Neuron (in vitro differentiated cells): ENCODE results near the gene MAPK8IP1.
A peak's percentile ranks its signal among the peaks of the same experiment; 100 is the strongest.

Source experiments
- H2AFZ ChIP-seq: one replicate; pipeline ENCODE4 v1.6.1; 2013; ENCODE audit warnings: low read depth, mild to moderate bottlenecking, inconsistent platforms, low read length, moderate library complexity
- H3K27me3 ChIP-seq: one replicate; pipeline ENCODE4 v1.6.1; 2013; ENCODE audit warnings: low read length; ENCODE audit not compliant: insufficient read depth
- H3K36me3 ChIP-seq: one replicate; pipeline ENCODE4 v1.6.1; 2013; ENCODE audit warnings: low read length; ENCODE audit not compliant: insufficient read depth
- H3K4me1 ChIP-seq: one replicate; pipeline ENCODE4 v1.6.1; 2013; ENCODE audit warnings: low read length; ENCODE audit not compliant: insufficient read depth
- H3K4me3 ChIP-seq: 2 replicates; pipeline ENCODE4 v1.5.1; 2013; ENCODE audit warnings: mild to moderate bottlenecking, low read length, moderate library complexity
- H3K9me3 ChIP-seq: one replicate; pipeline ENCODE4 v1.6.1; 2013; ENCODE audit warnings: low read length

The MAPK8IP1 gene

DNA sequence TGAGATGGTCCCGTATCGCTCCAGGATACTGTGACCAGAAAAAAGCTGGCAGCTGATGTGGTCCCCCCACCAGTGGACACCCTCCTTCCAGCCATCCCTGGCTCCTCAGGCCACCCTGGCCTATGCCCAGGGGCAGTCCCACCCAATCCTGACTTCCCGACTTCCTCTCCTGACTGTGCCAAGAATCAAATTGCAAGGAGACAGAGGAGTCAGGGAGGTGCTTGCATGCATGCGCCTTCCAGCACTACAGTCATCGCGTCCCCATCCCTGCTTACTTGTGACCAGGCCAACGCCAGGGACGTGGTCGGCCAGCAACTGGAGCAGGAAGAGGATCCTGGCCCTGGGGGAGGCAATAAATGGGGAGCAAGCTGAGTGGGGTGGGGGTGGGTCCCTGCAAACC lies 25.2 kb downstream of the MAPK8IP1 start:
- no peaks in the 10 kb centered on the region for H3K4me1 ChIP-seq
- no peak overlapping the region for H2AFZ ChIP-seq
- no peaks in the 10 kb centered on the region for H3K27me3 ChIP-seq
- no peaks in the 10 kb centered on the region for H3K9me3 ChIP-seq
- H3K36me3 ChIP-seq = peaks cover 35% of the 10 kb centered on the region
- H3K4me3 ChIP-seq = no peak overlapping the region

DNA sequence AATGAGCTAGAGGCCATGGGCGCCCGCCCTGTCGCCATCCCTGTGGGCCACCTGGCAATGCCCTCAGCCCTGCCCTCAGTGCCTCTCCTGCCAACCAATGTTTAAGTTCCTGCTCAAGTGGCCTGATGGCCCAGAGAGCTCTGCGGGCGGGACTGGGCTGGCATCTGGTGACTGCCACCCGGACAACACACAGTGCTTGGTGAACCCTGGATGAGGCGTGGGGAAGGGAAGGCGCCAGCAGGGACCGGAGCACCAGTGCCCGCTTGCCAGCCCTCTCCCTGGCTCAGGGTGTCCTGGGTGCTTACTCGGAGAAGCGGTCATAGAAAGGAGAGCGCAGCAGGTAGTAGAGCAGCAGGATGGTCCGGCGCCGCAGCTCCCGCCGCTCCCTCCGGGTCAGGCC lies 28.1 kb downstream of the MAPK8IP1 start:
- Histone ChIP-seq H3K4me1 (peaks cover 6% of the 10 kb centered on the region), H3K27me3 (no peaks in the 10 kb centered on the region), H3K4me3 (no peak overlapping the region), H2AFZ (no peak overlapping the region), H3K36me3 (peaks cover 38% of the 10 kb centered on the region), H3K9me3 (no peaks in the 10 kb centered on the region)

DNA sequence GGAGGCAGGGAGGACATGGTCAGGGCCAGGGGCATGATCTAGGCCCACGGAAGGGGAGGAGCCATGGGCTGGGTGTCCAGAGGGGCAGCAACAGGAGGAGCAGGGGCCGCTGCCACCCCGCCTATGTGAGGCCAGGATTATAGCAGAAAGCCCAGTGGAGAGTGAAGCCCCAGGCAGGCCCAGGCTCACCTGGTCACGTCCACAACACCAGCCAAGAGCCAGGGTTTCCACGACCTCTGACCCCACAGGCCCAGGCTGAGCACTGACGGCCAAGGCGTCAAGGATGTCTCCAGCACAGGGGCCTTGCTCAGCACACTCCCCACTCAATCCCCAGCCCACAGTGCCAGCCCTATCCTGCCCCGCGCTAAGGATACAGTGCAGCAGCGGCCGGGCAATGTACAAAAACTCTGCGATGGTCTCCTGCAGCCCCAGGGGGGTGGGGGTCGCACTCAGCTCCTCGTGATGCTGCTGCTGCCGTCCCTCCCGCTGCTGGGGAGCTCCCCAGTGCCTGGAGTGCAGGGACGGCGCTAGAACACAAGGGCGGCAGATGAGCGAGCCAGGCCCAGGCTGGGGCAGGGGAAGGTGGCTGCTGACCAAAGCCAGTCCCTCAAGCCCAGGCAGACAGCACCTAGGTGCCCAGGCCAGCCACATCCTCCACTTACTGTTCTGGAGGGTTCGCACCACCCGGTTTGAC lies 28.6 kb downstream of the MAPK8IP1 start:
- Histone ChIP-seq H3K9me3 (no peaks in the 10 kb centered on the region), H3K27me3 (no peaks in the 10 kb centered on the region), H3K4me3 (no peak overlapping the region), H3K4me1 (peaks cover 10% of the 10 kb centered on the region), H2AFZ (no peak overlapping the region), H3K36me3 (peaks cover 38% of the 10 kb centered on the region)

DNA sequence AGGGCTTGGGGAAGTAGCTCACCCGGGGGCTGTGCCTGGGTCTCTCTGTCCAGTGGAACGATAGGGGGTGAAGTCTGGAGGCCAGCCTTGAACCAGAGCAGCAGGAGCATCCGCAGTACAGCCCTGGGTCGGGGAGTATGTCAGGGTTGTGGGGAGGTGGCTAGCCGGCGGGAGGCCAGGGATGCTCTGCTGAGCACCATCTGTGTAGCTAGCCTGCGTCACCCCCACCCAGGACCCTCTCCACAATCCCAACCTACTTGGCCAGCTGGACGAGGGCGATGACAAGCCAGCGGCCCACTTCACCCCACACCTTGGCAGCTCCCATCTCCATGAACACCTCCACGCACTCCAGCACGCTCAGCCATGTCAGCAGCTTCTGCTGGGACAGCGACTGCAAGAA lies 30.0 kb downstream of the MAPK8IP1 start:
- H3K4me1 ChIP-seq = peaks cover 10% of the 10 kb centered on the region

DNA sequence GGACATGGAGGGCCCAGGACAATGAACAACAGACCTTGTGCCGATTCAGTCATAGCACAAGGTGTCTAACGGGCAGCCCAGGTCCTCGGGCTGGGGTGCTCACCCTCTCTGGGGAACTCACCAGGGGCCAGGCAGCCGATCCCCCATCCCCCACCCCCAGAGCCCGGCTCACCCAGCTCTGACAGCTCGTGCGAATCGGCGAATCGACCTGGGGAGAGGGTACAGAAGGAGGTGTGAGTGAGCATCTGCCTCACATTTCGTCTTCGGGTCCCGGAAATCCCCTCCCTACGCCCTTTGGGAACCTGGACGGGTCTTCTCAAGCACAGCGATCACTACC lies 31.8 kb downstream of the MAPK8IP1 start:
- Histone ChIP-seq H3K4me1 (peaks cover 18% of the 10 kb centered on the region), H3K9me3 (no peaks in the 10 kb centered on the region)

More for the DNA sequence above, 30.0 kb downstream of the MAPK8IP1 start:
- Histone ChIP-seq H3K4me3 (no peak overlapping the region), H2AFZ (no peak overlapping the region), H3K27me3 (peaks cover 4% of the 10 kb centered on the region), H3K9me3 (no peaks in the 10 kb centered on the region), H3K36me3 (peaks cover 29% of the 10 kb centered on the region)

DNA sequence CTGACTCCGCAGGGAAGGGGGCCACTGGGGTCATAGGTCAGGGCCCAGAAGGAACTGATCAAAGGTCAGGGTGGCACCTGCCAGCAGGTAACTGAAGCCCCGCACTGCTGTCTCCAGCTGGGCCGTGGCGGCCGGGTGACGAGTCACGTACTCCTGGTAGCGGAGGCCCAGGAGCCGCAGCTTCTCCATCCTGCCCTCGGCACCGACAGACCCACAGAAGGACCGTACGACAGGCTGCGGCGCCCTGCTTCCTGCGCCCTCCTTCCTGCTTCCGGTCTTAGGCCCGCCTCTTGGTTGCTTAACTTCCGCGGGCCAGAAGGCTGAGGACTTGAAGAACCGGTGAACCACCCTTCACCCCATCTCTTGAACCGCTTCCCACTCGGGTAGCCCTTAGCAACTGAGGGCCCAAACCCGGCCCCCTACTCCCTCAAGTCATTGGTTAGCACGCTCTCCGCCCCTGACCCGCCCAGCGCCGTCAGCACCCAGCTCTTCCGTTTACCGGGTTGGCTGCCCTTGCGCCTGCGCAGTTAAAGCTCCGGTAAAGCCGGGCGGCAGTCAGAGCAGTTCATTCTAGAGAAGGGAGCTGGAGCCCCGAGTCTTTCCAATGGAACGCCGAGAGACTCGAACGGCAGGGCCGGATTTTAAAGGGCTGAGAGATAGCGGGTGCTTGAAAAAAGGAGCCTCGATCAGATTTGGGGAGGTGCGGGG lies 32.3 kb downstream of the MAPK8IP1 start, which contains the start of gene PEX16:
Gene PEX16, minus strand, starts transcription at position 255 of the 708 bp plus-strand sequence. Its CDS starts 66 bp downstream, at position 189.
- Histone ChIP-seq H3K27me3 (peaks cover 27% of the 10 kb centered on the region), H3K36me3 (peaks cover 22% of the 10 kb centered on the region), H3K4me3 (peak within 1 kb of the TSS; percentile 99), H2AFZ (peak within 1 kb of the TSS; percentile 80), H3K9me3 (no peaks in the 10 kb centered on the region), H3K4me1 (peaks cover 19% of the 10 kb centered on the region)

More for the DNA sequence above, 31.8 kb downstream of the MAPK8IP1 start:
- Histone ChIP-seq H3K27me3 (peaks cover 22% of the 10 kb centered on the region), H2AFZ (peak overlapping the region; percentile 80), H3K4me3 (peak overlapping the region; percentile 99), H3K36me3 (peaks cover 22% of the 10 kb centered on the region)

DNA sequence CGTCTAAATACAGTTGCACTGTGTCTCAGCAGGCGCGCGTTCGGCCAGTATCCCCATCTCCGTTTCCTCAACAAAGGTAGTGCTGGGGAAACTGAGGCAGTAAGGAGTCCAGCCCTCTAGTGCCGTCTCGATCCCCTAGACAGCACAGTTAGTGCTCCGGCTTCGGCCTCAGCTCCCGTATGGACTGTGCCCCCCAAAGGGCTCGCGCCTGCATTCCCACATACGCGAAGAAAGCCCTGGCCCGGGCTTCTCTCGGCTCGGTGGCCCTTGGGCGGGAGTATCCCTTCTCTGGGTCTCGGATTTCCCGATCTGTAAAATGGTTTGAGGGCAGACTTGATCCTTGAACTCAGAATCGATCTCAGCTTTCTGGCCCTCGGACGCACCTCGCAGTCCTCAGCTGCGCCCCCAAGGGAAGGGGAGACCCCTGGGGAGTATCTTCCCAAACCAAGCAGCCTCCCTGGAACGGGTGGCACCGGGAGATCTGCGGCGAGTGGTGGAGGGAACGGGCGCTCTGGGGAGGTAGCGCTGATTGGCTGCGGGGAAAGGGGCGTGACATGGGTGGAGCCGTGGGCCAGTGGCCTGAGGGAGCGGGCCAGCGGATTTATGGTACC lies 33.0 kb downstream of the MAPK8IP1 start:
- peaks cover 32% of the 10 kb centered on the region for H3K27me3 ChIP-seq
- H3K9me3 ChIP-seq = no peaks in the 10 kb centered on the region
- H3K4me1 ChIP-seq = peaks cover 19% of the 10 kb centered on the region
- H2AFZ ChIP-seq = peak overlapping the region; percentile 80
- H3K36me3 ChIP-seq = peaks cover 21% of the 10 kb centered on the region
- H3K4me3 ChIP-seq = peak overlapping the region; percentile 99

DNA sequence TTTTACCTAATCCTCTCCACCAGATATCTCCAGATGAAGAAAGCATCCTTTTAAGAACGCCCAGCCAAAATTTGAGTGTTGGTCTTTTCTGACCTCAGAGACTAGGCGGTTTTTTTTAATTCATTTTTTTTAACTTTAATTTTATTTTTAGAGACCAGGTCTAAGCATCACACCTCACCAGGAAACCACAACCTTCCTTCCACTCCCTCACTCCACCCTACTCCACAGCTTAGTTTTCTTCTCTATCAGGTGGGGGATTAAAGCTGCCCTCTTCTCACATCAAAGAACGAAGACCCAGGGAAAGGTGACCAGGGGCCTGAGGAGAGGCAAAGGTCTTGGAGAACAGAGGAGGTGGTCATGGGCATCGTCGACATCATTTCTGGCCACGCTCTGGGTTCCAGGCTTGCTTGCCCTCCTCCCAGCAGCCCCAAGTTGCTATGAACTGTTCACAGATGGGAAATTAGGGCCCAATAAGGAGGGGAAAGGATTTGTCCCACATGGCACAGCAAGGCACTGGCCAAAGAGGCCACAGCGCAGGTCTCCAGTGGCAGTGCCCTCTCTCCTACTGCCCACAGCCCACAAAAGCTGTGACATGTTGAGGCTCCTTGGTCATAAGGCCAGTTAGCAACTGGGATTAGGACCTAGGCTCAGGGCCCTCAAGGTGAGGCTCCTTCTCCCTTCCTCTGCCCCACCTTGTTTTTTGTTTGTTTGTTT lies 33.7 kb downstream of the MAPK8IP1 start:
- H2AFZ ChIP-seq = no peak overlapping the region
- H3K4me1 ChIP-seq = peaks cover 19% of the 10 kb centered on the region
- H3K27me3 ChIP-seq = peaks cover 36% of the 10 kb centered on the region
- peaks cover 15% of the 10 kb centered on the region for H3K36me3 ChIP-seq
- peak overlapping the region; percentile 99 for H3K4me3 ChIP-seq
- no peaks in the 10 kb centered on the region for H3K9me3 ChIP-seq

DNA sequence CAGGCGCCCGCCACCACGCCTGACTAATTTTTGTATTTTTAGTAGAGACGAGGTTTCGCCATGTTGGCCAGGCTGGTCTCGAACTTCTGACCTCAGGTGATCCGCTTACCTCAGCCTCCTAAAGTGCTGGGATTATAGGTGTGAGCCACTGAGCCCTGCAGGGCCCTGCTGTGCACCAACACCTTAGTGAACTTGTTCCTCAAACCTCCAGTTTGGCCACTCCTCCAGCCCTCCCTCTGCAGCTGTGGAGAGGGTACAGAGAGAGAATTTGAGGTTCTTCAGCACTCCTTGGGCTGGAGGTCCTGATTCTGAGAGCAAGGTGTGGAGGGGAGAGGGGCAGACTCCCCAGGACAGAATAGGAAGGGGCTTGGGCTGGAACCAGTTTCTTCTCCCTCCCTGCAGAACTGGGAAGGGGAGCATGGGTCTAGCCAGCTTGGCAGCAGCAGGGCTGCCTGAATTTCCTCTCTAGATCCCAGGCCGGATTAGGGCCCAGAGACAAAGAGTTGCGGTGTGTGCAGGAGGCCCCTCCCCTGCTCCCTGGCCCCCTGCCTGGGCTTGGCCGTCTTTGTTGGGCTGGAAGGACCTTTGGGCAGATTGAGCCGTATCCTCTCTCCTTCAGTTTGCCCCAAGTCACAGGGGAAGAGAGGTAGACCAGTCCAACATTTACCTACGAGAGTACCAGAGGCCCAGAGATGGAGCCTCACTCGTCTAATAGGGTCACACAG lies 34.5 kb downstream of the MAPK8IP1 start:
- Histone ChIP-seq H3K27me3 (peaks cover 44% of the 10 kb centered on the region), H3K4me1 (peaks cover 19% of the 10 kb centered on the region), H3K36me3 (peaks cover 7% of the 10 kb centered on the region), H2AFZ (no peak overlapping the region), H3K4me3 (no peak overlapping the region), H3K9me3 (no peaks in the 10 kb centered on the region)

DNA sequence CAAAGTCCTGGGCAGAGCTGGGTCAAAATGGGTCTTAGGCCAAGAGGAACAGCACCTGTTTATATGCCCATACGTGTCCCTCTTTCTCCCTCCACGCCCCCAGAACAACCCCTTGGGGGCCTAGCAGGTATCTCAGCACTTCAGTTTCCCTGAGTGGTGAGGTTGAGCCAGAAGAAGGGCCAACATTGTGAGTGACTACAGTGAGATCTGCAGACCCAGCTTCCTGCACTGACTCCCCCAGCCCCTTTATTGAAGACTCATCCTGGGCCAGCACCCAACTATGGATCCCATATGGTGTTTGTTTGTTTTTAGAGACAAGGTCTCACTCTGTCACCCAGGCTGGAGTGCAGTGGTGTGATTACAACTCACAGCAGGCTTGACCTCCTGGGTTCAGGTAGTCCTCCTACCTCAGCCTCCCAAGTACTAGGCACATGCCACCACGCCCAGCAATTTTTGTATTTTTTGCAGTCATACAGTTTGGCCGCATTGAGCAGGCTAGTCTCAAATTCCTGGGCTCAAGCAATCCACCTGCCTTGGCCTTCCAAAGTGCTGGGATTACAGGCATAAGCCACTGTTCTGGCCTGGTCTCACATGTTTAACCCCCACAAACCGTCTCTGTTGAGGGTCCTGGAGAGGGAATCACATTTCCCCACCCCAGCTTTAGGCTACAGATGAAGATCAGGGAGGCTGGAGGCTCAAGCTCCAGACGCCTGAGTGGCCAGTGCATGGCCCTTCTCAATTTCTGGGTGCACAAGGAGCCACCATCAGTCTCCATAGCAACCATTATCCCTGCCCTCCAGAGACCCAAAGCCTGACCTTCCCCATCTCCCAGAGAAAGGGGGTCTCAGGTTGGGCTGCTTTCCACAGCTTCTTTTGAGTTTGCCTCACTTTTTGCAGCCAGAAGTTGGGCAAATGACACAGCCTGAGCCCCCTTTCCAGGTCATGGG lies 35.4 kb downstream of the MAPK8IP1 start:
- Histone ChIP-seq H3K4me1 (peaks cover 19% of the 10 kb centered on the region), H3K9me3 (no peaks in the 10 kb centered on the region), H3K36me3 (peaks cover 3% of the 10 kb centered on the region), H2AFZ (no peak overlapping the region), H3K27me3 (peaks cover 46% of the 10 kb centered on the region), H3K4me3 (no peak overlapping the region)

DNA sequence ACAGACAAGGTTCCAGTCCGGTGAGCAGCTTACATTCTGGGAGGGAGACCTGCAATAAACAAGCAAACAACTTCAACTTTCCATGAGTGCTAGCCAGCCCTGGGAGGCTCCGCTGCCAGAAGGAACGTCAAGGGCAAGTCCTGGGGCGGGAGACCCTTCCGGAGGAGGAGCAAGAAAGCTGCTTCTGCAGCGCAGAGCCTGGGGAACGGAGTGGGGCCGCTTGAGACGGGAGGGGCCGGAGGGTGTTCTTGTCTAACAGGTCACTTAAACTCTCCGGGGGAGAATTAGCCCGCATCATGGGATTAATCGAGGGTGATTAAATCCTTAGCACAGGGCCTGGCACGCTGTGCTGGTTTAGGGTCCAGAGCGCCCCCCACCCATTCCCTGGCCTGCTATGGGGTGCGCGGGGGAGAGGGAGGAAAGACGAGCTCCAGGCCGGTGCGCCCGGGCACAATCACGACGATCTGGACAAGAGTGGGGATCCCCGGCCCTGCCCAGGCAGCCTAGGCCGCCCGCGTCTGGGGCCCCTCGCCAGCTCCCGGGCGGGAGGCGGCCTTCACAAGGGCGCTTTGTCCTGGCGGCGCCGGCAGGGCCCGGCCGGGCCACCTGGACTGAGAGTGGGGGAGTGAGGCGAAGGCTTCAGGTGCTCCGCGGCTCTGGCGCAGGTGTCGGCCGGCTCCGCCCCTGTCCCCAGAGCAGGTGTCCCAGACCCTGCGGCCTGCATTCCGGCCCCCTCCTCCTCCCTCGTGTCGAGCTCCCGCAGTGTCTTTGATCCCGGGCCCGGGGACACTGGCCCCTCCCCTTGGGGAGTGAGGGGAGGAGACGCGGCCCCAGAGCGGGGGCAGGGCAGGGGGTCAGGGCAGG lies 36.3 kb downstream of the MAPK8IP1 start:
- Histone ChIP-seq H3K27me3 (peaks cover 46% of the 10 kb centered on the region), H3K4me1 (peaks cover 18% of the 10 kb centered on the region), H3K36me3 (no peaks in the 10 kb centered on the region), H3K9me3 (no peaks in the 10 kb centered on the region), H2AFZ (no peak overlapping the region), H3K4me3 (no peak overlapping the region)
